Caco-2 (cell line): ENCODE data around the gene KRIT1. TPM values are rescaled to one million over a fixed set of nuclear protein-coding genes. Genes with fewer than 3 reads are reported as not detected.
"Not testable (repeated sequence)": the region's sequence is repeated elsewhere in the genome, so short reads cannot be mapped to it uniquely, and the experiment has no call there.

Experiments
- BruUV-seq: library from RNA; stranded (reverse); fragments of 400-500 nt; replicated peaks from 2 replicates; lab custom pipeline; 2021; lab: Mats Ljungman, UMichigan
- CTCF ChIA-PET: fragments of 300-600 bp; sonication (Branson Sonifier 250); formaldehyde crosslinking; loops from one replicate; lab custom pipeline; 2022; ENCODE audit warnings: antibody characterized with exemption; lab: Charles Lee
- POLR2A ChIA-PET: fragments of 300-600 bp; sonication (Branson Sonifier 250); formaldehyde crosslinking; loops from one replicate; lab custom pipeline; 2022; ENCODE audit warnings: antibody characterized with exemption; lab: Charles Lee
- DNase-seq, 2 experiments: peaks; one replicate each; pipeline versions ENCODE4 v3.0.0 to v3.0.0-alpha.2; 2020 to 2022
- H3K27me3 ChIP-seq: replicated peaks from 2 replicates; pipeline ENCODE4 v1.6.0; 2011; ENCODE audit warnings: low read length; ENCODE audit not compliant: control insufficient read depth, insufficient read depth
- H3K36me3 ChIP-seq: 2 replicates; pipeline ENCODE4 v1.5.1; 2011; ENCODE audit warnings: low read length; ENCODE audit not compliant: control insufficient read depth, insufficient read depth
- H3K4me1 ChIP-seq: fragments of 250-450 bp; sonication (Bioruptor Pico); 2 replicates; pipeline ENCODE4 v1.5.1; 2020; ENCODE audit warnings: mild to moderate bottlenecking
- H3K4me3 ChIP-seq: 2 replicates; pipeline ENCODE4 v1.5.1; 2011; ENCODE audit warnings: low read depth, mild to moderate bottlenecking, control low read depth, low read length
- H3K9me3 ChIP-seq: fragments of 250-450 bp; sonication (Bioruptor Pico); 2 replicates; pipeline ENCODE4 v1.5.1; 2020; ENCODE audit warnings: mild to moderate bottlenecking, moderate library complexity
- H3K27ac Mint-ChIP-seq: one replicate; pipeline ENCODE4 v1.8.0; 2022; ENCODE audit warnings: mixed read lengths; ENCODE audit not compliant: unreplicated experiment
- H3K27me3 Mint-ChIP-seq: one replicate; pipeline ENCODE4 v1.8.0; 2022; ENCODE audit warnings: mixed read lengths; ENCODE audit not compliant: insufficient read depth, unreplicated experiment
- H3K36me3 Mint-ChIP-seq: one replicate; pipeline ENCODE4 v1.8.0; 2022; ENCODE audit warnings: mild to moderate bottlenecking, mixed read lengths; ENCODE audit not compliant: insufficient read depth, unreplicated experiment
- H3K4me1 Mint-ChIP-seq: one replicate; pipeline ENCODE4 v1.8.0; 2022; ENCODE audit warnings: low read depth, mixed read lengths; ENCODE audit not compliant: unreplicated experiment
- H3K4me3 Mint-ChIP-seq: one replicate; pipeline ENCODE4 v1.8.0; 2022; ENCODE audit warnings: mild to moderate bottlenecking, moderate library complexity, mixed read lengths; ENCODE audit not compliant: unreplicated experiment
- H3K9me3 Mint-ChIP-seq: one replicate; pipeline ENCODE4 v1.8.0; 2022; ENCODE audit warnings: mixed read lengths; ENCODE audit not compliant: unreplicated experiment
- CTCF ChIP-seq, 2 experiments: fragments of 200-600 bp in 1 of 2; IDR thresholded peaks; 1 replicate in 1 of 2; 2 replicates in 1 of 2; pipeline versions ENCODE4 v1.5.1 to v1.8.0; 2011 to 2022; ENCODE audit warnings: antibody characterized with exemption in 1 of 2, control low read depth in 1 of 2, inconsistent platforms in 1 of 2, low read depth in 1 of 2, low read length in 1 of 2, mild to moderate bottlenecking in 1 of 2, moderate library complexity in 1 of 2; ENCODE audit not compliant: insufficient read depth in 1 of 2, severe bottlenecking in 1 of 2, unreplicated experiment in 1 of 2
- intact Hi-C: fragments of 100-400 bp; cut with micrococcal nuclease; formaldehyde crosslinking; loops from one replicate; pipeline ENCODE4 v1.10.0; 2022; ENCODE audit not compliant: unreplicated experiment
- total RNA-seq: library from RNA; stranded (reverse); gene quantifications from 2 replicates; pipeline ENCODE4 v1.2.3, GENCODE V29; 2022

Gene KRIT1
- total RNA-seq, 1 experiment from 2014 or later: 54.4 TPM

- no peak within 1 kb of the TSS for H3K4me3 ChIP-seq
- no peaks in the 10 kb centered on the region for H3K4me1 Mint-ChIP-seq
- H3K4me3 Mint-ChIP-seq: no peak within 1 kb of the TSS
- no TSS peak for BruUV-seq
- intact Hi-C loops: no loop called here
- ChIA-PET CTCF (no interaction called here), POLR2A (no interaction called here)
- H3K9me3 Mint-ChIP-seq: no peaks in the 10 kb centered on the region
- no peak within 1 kb of the TSS for H3K27ac Mint-ChIP-seq
- H3K27me3 Mint-ChIP-seq: no peaks in the 10 kb centered on the region
- no peaks in the 10 kb centered on the region for H3K36me3 ChIP-seq
- TF ChIP-seq CTCF (IDR thresholded peaks at IDR 0.05; ENCODE audit: insufficient read depth in 1 of 2, low read depth in 1 of 2, low read length in 1 of 2, severe bottlenecking in 1 of 2, unreplicated experiment in 1 of 2): peak; percentile 24 to 48
- no peaks in the 10 kb centered on the region for H3K36me3 Mint-ChIP-seq
- H3K27me3 ChIP-seq: no peaks in the 10 kb centered on the region
- no peaks in the 10 kb centered on the region for H3K9me3 ChIP-seq
- H3K4me1 ChIP-seq: no peaks in the 10 kb centered on the region
- DNase-seq: peak; percentile 70 to 78
These were observed 66.5 kb downstream of the KRIT1 start, which contains the start of gene LRRD1 for GRCh38 chr7:92178928-92179924. Gene LRRD1 (minus strand): TSS chr7:92179142. CDS start chr7:92165202, 13,940 bp downstream.

- ChIA-PET POLR2A (no interaction called here), CTCF (interaction anchor here (1.0 kb wide), 1 partner anchor 247 kb away, joined by 3 read pairs; no protein-coding TSS in a partner anchor)
- DNase-seq: no peak
- intact Hi-C loops: no loop called here
- H3K27ac Mint-ChIP-seq: no peak overlapping the region
- no peak for TF ChIP-seq CTCF (IDR thresholded peaks at IDR 0.05; ENCODE audit: insufficient read depth in 1 of 2, low read depth in 1 of 2, low read length in 1 of 2, severe bottlenecking in 1 of 2, unreplicated experiment in 1 of 2)
- no peak overlapping the region for H3K4me3 Mint-ChIP-seq
- Histone ChIP-seq H3K36me3 (no peaks in the 10 kb centered on the region), H3K27me3 (no peaks in the 10 kb centered on the region), H3K4me3 (no peak overlapping the region), H3K9me3 (no peaks in the 10 kb centered on the region), H3K4me1 (no peaks in the 10 kb centered on the region)
- H3K36me3 Mint-ChIP-seq: no peaks in the 10 kb centered on the region
- peaks cover 2% of the 10 kb centered on the region for H3K27me3 Mint-ChIP-seq
- no TSS peak for BruUV-seq
- no peaks in the 10 kb centered on the region for H3K9me3 Mint-ChIP-seq
- H3K4me1 Mint-ChIP-seq: no peaks in the 10 kb centered on the region
These were observed 68.4 kb downstream of the KRIT1 start for GRCh38 chr7:92177362-92177761.

- BruUV-seq, H3K27ac Mint-ChIP-seq, CTCF ChIA-PET: not testable (repeated sequence)
These were observed 76.2 kb downstream of the KRIT1 start for GRCh38 chr7:92169529-92169928.

More at GRCh38 chr7:92169529-92169928, 76.2 kb downstream of the KRIT1 start:
- H3K36me3 ChIP-seq, H3K36me3 Mint-ChIP-seq, intact Hi-C loops, H3K4me1 Mint-ChIP-seq, H3K4me3 ChIP-seq, H3K4me3 Mint-ChIP-seq, POLR2A ChIA-PET, DNase-seq, H3K9me3 ChIP-seq, H3K4me1 ChIP-seq, H3K27me3 ChIP-seq: not testable (repeated sequence)
- Mint-ChIP-seq H3K9me3 (peaks cover 13% of the 10 kb centered on the region), H3K27me3 (peaks cover 13% of the 10 kb centered on the region)
